ENCODE results near the gene FAM110D. TPM values are rescaled to one million over a fixed set of nuclear protein-coding genes. Genes with fewer than 3 reads are reported as not detected.

Gene FAM110D
- polyA plus RNA-seq, 1 of the 3 experiments (the other 2 are of a cell fraction): 0.64 TPM

GRCh38 chr1:26142159-26142558 is 16.7 kb upstream of the FAM110D start:
- DNase-seq: no peak

More at GRCh38 chr1:26142159-26142558, 16.7 kb upstream of the FAM110D start:
- TF ChIP-seq TEAD4 (IDR thresholded peaks at IDR 0.05; ENCODE audit: borderline replicate concordance, insufficient read depth) (no peak), FOSL2 (IDR thresholded peaks at IDR 0.05; ENCODE audit: borderline replicate concordance, low read depth) (no peak), ZBTB33 (IDR thresholded peaks at IDR 0.05; ENCODE audit: borderline replicate concordance, low read depth) (no peak), CHD2 (IDR thresholded peaks at IDR 0.05; ENCODE audit: low read length, partially characterized antibody) (no peak), EZH2phosphoT487 (IDR thresholded peaks at IDR 0.05; ENCODE audit: borderline replicate concordance, low read depth) (no peak), MEF2A (IDR thresholded peaks at IDR 0.05; ENCODE audit: borderline replicate concordance, low read depth) (no peak), USF2 (IDR thresholded peaks at IDR 0.05; ENCODE audit: borderline replicate concordance, low read depth, low read length) (no peak), POLR2AphosphoS5 (IDR thresholded peaks at IDR 0.05; ENCODE audit: low read depth, low read length) (no peak), TAF1 (IDR thresholded peaks at IDR 0.05; ENCODE audit: borderline replicate concordance, low read depth, low read length) (no peak), SMC3 (IDR thresholded peaks at IDR 0.05; ENCODE audit: low read depth, low read length) (no peak)
- TF ChIP-seq, protein P1, sequence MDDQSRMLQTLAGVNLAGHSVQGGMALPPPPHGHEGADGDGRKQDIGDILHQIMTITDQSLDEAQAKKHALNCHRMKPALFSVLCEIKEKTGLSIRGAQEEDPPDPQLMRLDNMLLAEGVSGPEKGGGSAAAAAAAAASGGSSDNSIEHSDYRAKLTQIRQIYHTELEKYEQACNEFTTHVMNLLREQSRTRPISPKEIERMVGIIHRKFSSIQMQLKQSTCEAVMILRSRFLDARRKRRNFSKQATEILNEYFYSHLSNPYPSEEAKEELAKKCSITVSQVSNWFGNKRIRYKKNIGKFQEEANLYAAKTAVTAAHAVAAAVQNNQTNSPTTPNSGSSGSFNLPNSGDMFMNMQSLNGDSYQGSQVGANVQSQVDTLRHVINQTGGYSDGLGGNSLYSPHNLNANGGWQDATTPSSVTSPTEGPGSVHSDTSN (IDR thresholded peaks at IDR 0.05): no peak
- H3K27me3 ChIP-seq (ENCODE audit: insufficient read depth): no peaks in the 10 kb centered on the region
- no peak overlapping the region for H3K9ac ChIP-seq
- H3K36me3 ChIP-seq (replicated peaks in 1 of 2; ENCODE audit: control insufficient read depth in 1 of 2, insufficient read depth in 2 of 2, low read length in 1 of 2): no peaks in the 10 kb centered on the region
- POLR2A ChIA-PET: interaction anchor here (1.2 kb wide), 1 partner anchor 30 kb away, joined by 4 read pairs; the partner anchor contains the start of gene PDIK1L
- no peak overlapping the region for H3K4me3 ChIP-seq (ENCODE audit: low read depth in 2 of 2, low read length in 1 of 2)
- no peak overlapping the region for H2AFZ ChIP-seq (ENCODE audit: low read depth)
- H3K4me1 ChIP-seq (ENCODE audit: control insufficient read depth in 1 of 2, insufficient read depth in 2 of 2, low read depth in 1 of 2, low read length in 1 of 2): no peaks in the 10 kb centered on the region
- H3K9me2 ChIP-seq: no peaks in the 10 kb centered on the region
- 96% methylated on average over 8 of the region's 8 CpGs for WGBS (ENCODE audit: low lambda C conversion rate)
- no peaks in the 10 kb centered on the region for H3K9me3 ChIP-seq
- H4K20me1 ChIP-seq (ENCODE audit: insufficient read depth): no peaks in the 10 kb centered on the region
- H3K4me2 ChIP-seq: no peak overlapping the region
- no peak overlapping the region for H3K27ac ChIP-seq (ENCODE audit: low read depth in 2 of 2, low read length in 1 of 2)
- H3F3A ChIP-seq (replicated peaks; ENCODE audit: insufficient read depth): no peaks in the 10 kb centered on the region
- no peaks in the 10 kb centered on the region for H3K79me2 ChIP-seq (ENCODE audit: insufficient read depth)
- CTCF ChIA-PET: interaction anchor here (1.0 to 9.3 kb wide), 9 partner anchors 15 to 247 kb away, joined by 3 to 235 read pairs (median 5); partner anchors contain the start of genes FAM110D, PDIK1L and ZNF593
